Measurements from ENCODE around the gene MDM1. TPM values are rescaled to one million over a fixed set of nuclear protein-coding genes. Genes with fewer than 3 reads are reported as not detected.

The MDM1 gene
- total RNA-seq, 1 experiment from 2014 or later, result 22.2 TPM

- Histone ChIP-seq H3K4me1 (no peaks in the 10 kb centered on the region), H3K27me3 (replicated peaks; ENCODE audit: control insufficient read depth, insufficient read depth, low read length) (no peaks in the 10 kb centered on the region), H3K9me3 (no peaks in the 10 kb centered on the region), H3K4me3 (ENCODE audit: low read depth, low read length) (no peak overlapping the region), H3K36me3 (ENCODE audit: control insufficient read depth, insufficient read depth, low read length) (no peaks in the 10 kb centered on the region)
- no peak for TF ChIP-seq CTCF (IDR thresholded peaks at IDR 0.05; ENCODE audit: insufficient read depth in 1 of 2, low read depth in 1 of 2, low read length in 1 of 2, severe bottlenecking in 1 of 2, unreplicated experiment in 1 of 2)
- H3K4me1 Mint-ChIP-seq (ENCODE audit: low read depth, unreplicated experiment), result no peaks in the 10 kb centered on the region
- H3K4me3 Mint-ChIP-seq (ENCODE audit: unreplicated experiment), result no peak overlapping the region
- CTCF ChIA-PET, result interaction anchor here (0.5 kb wide), 1 partner anchor 61 kb away, joined by 8 read pairs; no protein-coding TSS in a partner anchor
- DNase-seq, result no peak
- intact Hi-C loops (cut with micrococcal nuclease; ENCODE audit: unreplicated experiment), result no loop called here
- BruUV-seq (replicated peaks), result no TSS peak
- H3K27ac Mint-ChIP-seq (ENCODE audit: unreplicated experiment), result no peak overlapping the region
- POLR2A ChIA-PET, result no interaction called here
- H3K27me3 Mint-ChIP-seq (ENCODE audit: insufficient read depth, unreplicated experiment), result peaks cover 5% of the 10 kb centered on the region
- no peaks in the 10 kb centered on the region for H3K9me3 Mint-ChIP-seq (ENCODE audit: unreplicated experiment)
- no peaks in the 10 kb centered on the region for H3K36me3 Mint-ChIP-seq (ENCODE audit: insufficient read depth, unreplicated experiment)
Measured at GRCh38 chr12:68285541-68285940, 46.6 kb downstream of the MDM1 start.

GRCh38 chr12:68281322-68282077 lies 50.7 kb downstream of the MDM1 start:
- no peaks in the 10 kb centered on the region for H3K9me3 ChIP-seq
- Mint-ChIP-seq H3K4me3 (ENCODE audit: unreplicated experiment) (no peak overlapping the region), H3K27me3 (ENCODE audit: insufficient read depth, unreplicated experiment) (peaks cover 7% of the 10 kb centered on the region), H3K36me3 (ENCODE audit: insufficient read depth, unreplicated experiment) (no peaks in the 10 kb centered on the region), H3K4me1 (ENCODE audit: low read depth, unreplicated experiment) (peaks cover 6% of the 10 kb centered on the region), H3K9me3 (ENCODE audit: unreplicated experiment) (no peaks in the 10 kb centered on the region), H3K27ac (ENCODE audit: unreplicated experiment) (no peak overlapping the region)
- TF ChIP-seq CTCF (IDR thresholded peaks at IDR 0.05; ENCODE audit: insufficient read depth in 1 of 2, low read depth in 1 of 2, low read length in 1 of 2, severe bottlenecking in 1 of 2, unreplicated experiment in 1 of 2), result no peak
- intact Hi-C loops (cut with micrococcal nuclease; ENCODE audit: unreplicated experiment), result no loop called here
- no peak overlapping the region for H3K4me3 ChIP-seq (ENCODE audit: low read depth, low read length)
- no peaks in the 10 kb centered on the region for H3K36me3 ChIP-seq (ENCODE audit: control insufficient read depth, insufficient read depth, low read length)
- no peaks in the 10 kb centered on the region for H3K4me1 ChIP-seq
- CTCF ChIA-PET, result no interaction called here
- no peak for DNase-seq
- POLR2A ChIA-PET, result no interaction called here
- no peaks in the 10 kb centered on the region for H3K27me3 ChIP-seq (replicated peaks; ENCODE audit: control insufficient read depth, insufficient read depth, low read length)
- BruUV-seq (replicated peaks), result no TSS peak

- Histone ChIP-seq H3K4me3 (ENCODE audit: low read depth, low read length) (no peak overlapping the region), H3K27me3 (replicated peaks; ENCODE audit: control insufficient read depth, insufficient read depth, low read length) (no peaks in the 10 kb centered on the region), H3K9me3 (no peaks in the 10 kb centered on the region), H3K4me1 (no peaks in the 10 kb centered on the region), H3K36me3 (ENCODE audit: control insufficient read depth, insufficient read depth, low read length) (no peaks in the 10 kb centered on the region)
- peaks cover 7% of the 10 kb centered on the region for H3K27me3 Mint-ChIP-seq (ENCODE audit: insufficient read depth, unreplicated experiment)
- no peak for TF ChIP-seq CTCF (IDR thresholded peaks at IDR 0.05; ENCODE audit: insufficient read depth in 1 of 2, low read depth in 1 of 2, low read length in 1 of 2, severe bottlenecking in 1 of 2, unreplicated experiment in 1 of 2)
- ChIA-PET POLR2A (no interaction called here), CTCF (no interaction called here)
- H3K27ac Mint-ChIP-seq (ENCODE audit: unreplicated experiment), result no peak overlapping the region
- no peaks in the 10 kb centered on the region for H3K36me3 Mint-ChIP-seq (ENCODE audit: insufficient read depth, unreplicated experiment)
- H3K4me1 Mint-ChIP-seq (ENCODE audit: low read depth, unreplicated experiment), result peaks cover 6% of the 10 kb centered on the region
- DNase-seq, result no peak
- BruUV-seq (replicated peaks), result no TSS peak
- intact Hi-C loops (cut with micrococcal nuclease; ENCODE audit: unreplicated experiment), result no loop called here
- H3K9me3 Mint-ChIP-seq (ENCODE audit: unreplicated experiment), result no peaks in the 10 kb centered on the region
- H3K4me3 Mint-ChIP-seq (ENCODE audit: unreplicated experiment), result no peak overlapping the region
Measured at GRCh38 chr12:68280240-68280639, 51.9 kb downstream of the MDM1 start.
